Glutamatergic neuron (in vitro differentiated cells): Measurements from ENCODE around the gene SRSF4. TPM values are rescaled to one million over a fixed set of nuclear protein-coding genes. Genes with fewer than 3 reads are reported as not detected.

Experiments used
- DNase-seq: peaks from one replicate; pipeline ENCODE4 v3.0.0; 2022
- H3K27ac Mint-ChIP-seq: one replicate; pipeline ENCODE4 v1.8.0; 2020; ENCODE audit warnings: mild to moderate bottlenecking, mixed read lengths, inconsistent platforms; ENCODE audit not compliant: unreplicated experiment
- H3K27me3 Mint-ChIP-seq: one replicate; pipeline ENCODE4 v1.8.0; 2020; ENCODE audit warnings: mild to moderate bottlenecking, moderate library complexity, mixed read lengths, inconsistent platforms; ENCODE audit not compliant: unreplicated experiment
- H3K36me3 Mint-ChIP-seq: one replicate; pipeline ENCODE4 v1.8.0; 2020; ENCODE audit warnings: mild to moderate bottlenecking, mixed read lengths, inconsistent platforms; ENCODE audit not compliant: unreplicated experiment
- H3K4me1 Mint-ChIP-seq: one replicate; pipeline ENCODE4 v1.8.0; 2020; ENCODE audit warnings: mild to moderate bottlenecking, low read depth, mixed read lengths, inconsistent platforms; ENCODE audit not compliant: unreplicated experiment
- H3K4me3 Mint-ChIP-seq: one replicate; pipeline ENCODE4 v1.8.0; 2020; ENCODE audit warnings: mild to moderate bottlenecking, mixed read lengths, inconsistent platforms; ENCODE audit not compliant: unreplicated experiment
- H3K9me3 Mint-ChIP-seq: one replicate; pipeline ENCODE4 v1.8.0; 2020; ENCODE audit warnings: mild to moderate bottlenecking, moderate library complexity, mixed read lengths, inconsistent platforms; ENCODE audit not compliant: unreplicated experiment
- total RNA-seq: library from RNA; stranded (reverse); fragmentation: NEBNext Ultra II Directional; extraction: Animal tissue kit (Norgen Biotek cat#: 25700); gene quantifications from one replicate; pipeline ENCODE4 v1.2.1, GENCODE V29; 2021; ENCODE audit not compliant: unreplicated experiment
- TF ChIP-seq, protein P1 (sequence below): fragments of 200-600 bp; sonication (generic); IDR thresholded peaks from one replicate; pipeline ENCODE4 v1.5.0; 2021; ENCODE audit not compliant: partially characterized antibody, unreplicated experiment

The SRSF4 gene
- total RNA-seq, 1 donor from 2014 or later: 69.0 TPM

DNA sequence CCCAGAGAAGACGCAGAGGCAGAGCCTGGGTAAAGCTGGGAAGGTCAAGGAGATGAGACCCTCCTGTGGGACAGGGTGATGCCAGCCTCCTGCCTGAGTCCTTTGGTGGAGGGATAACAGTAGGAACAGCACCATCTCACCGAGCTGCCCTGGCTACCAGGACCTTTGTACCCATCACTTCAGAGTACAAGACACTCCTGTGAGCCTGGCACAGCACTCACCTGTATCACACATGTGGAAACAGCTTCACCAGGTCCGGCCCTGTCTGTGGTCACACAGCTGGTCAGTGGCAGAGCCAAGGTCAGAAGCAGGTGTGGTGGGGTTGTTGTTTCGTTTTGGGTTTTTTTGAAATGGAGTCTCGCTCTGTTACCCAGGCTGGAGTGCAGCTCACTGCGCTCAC is 53.0 kb downstream of the SRSF4 start:
- Mint-ChIP-seq H3K36me3 (no peaks in the 10 kb centered on the region), H3K27me3 (peaks cover 2% of the 10 kb centered on the region), H3K27ac (no peak overlapping the region), H3K9me3 (peaks cover 3% of the 10 kb centered on the region), H3K4me3 (no peak overlapping the region), H3K4me1 (peaks cover 2% of the 10 kb centered on the region)
- DNase-seq: no peak
- TF ChIP-seq, protein P1, sequence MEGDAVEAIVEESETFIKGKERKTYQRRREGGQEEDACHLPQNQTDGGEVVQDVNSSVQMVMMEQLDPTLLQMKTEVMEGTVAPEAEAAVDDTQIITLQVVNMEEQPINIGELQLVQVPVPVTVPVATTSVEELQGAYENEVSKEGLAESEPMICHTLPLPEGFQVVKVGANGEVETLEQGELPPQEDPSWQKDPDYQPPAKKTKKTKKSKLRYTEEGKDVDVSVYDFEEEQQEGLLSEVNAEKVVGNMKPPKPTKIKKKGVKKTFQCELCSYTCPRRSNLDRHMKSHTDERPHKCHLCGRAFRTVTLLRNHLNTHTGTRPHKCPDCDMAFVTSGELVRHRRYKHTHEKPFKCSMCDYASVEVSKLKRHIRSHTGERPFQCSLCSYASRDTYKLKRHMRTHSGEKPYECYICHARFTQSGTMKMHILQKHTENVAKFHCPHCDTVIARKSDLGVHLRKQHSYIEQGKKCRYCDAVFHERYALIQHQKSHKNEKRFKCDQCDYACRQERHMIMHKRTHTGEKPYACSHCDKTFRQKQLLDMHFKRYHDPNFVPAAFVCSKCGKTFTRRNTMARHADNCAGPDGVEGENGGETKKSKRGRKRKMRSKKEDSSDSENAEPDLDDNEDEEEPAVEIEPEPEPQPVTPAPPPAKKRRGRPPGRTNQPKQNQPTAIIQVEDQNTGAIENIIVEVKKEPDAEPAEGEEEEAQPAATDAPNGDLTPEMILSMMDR: no peak

DNA sequence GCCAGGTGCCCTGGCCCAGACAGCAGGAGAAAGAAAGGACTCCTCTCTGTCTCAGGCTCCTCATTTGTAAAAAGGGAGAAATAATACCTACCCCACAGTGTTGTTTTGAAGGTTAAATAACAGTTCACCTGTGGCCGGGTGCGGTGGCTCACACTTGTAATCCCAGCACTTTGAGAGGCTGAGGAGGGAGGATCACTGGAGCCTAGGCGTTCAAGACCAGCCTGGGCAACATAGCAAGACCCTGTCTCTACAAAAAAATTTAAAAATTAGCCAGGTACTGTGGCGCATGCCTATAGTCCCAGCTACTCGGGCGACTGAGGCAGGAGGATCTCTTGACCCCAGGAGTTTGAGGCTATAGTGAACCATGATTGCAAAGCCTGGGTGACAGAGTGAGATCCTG is 55.5 kb downstream of the SRSF4 start:
- TF ChIP-seq, protein P1: no peak
- Mint-ChIP-seq H3K36me3 (no peaks in the 10 kb centered on the region), H3K27ac (no peak overlapping the region), H3K4me1 (no peaks in the 10 kb centered on the region), H3K27me3 (no peaks in the 10 kb centered on the region), H3K9me3 (peaks cover 3% of the 10 kb centered on the region), H3K4me3 (no peak overlapping the region)
- no peak for DNase-seq

DNA sequence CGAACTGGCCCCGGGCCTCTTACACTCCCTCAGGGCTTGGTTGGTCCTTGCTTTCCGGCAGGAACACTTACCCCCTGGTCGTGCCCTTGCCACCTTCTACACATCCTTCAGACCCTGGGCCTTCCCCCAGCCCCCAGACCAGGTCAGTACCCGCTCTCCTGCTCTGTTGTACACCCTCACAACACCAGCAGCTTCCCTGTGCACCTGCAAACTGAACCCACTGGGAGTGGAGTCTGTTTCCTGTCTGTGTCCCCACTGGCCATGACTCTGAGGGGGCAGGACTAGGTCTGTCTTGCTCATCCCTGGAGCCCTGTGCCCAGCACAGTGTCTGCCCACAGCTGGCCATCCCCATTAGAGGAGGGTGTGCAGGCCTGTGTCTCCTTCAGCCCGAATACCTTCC is 55.9 kb downstream of the SRSF4 start:
- Mint-ChIP-seq H3K27me3 (peaks cover 1% of the 10 kb centered on the region), H3K4me1 (no peaks in the 10 kb centered on the region), H3K36me3 (no peaks in the 10 kb centered on the region), H3K27ac (peak overlapping the region; percentile 4), H3K4me3 (peak overlapping the region; percentile 35), H3K9me3 (peaks cover 3% of the 10 kb centered on the region)
- TF ChIP-seq, protein P1: no peak
- DNase-seq: no peak

DNA sequence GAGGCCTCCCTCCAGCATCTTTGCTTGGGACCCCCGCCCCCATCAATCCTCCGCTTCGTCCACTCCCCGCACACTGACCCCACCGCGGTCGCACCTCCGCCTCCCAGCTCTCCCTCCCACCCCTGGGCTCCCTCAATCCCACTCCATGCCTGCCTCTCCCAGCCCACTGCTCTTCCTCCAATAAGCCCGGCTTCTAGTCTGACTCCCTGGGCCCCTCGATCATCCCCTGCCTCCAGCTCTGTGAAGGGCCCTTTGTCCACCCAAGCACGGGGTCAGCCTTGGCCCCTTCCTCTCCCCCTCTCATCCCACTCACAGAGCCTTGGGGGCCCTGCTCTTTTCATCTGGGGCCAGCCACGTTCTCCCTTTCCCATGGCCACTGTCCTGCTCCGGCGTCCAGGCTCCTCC is 56.5 kb downstream of the SRSF4 start:
- no peak for DNase-seq
- peaks cover 3% of the 10 kb centered on the region for H3K27me3 Mint-ChIP-seq
- H3K9me3 Mint-ChIP-seq: peaks cover 2% of the 10 kb centered on the region
- TF ChIP-seq, protein P1: no peak
- H3K4me1 Mint-ChIP-seq: no peaks in the 10 kb centered on the region
- H3K27ac Mint-ChIP-seq: no peak overlapping the region
- no peaks in the 10 kb centered on the region for H3K36me3 Mint-ChIP-seq
- peak overlapping the region; percentile 14 for H3K4me3 Mint-ChIP-seq

DNA sequence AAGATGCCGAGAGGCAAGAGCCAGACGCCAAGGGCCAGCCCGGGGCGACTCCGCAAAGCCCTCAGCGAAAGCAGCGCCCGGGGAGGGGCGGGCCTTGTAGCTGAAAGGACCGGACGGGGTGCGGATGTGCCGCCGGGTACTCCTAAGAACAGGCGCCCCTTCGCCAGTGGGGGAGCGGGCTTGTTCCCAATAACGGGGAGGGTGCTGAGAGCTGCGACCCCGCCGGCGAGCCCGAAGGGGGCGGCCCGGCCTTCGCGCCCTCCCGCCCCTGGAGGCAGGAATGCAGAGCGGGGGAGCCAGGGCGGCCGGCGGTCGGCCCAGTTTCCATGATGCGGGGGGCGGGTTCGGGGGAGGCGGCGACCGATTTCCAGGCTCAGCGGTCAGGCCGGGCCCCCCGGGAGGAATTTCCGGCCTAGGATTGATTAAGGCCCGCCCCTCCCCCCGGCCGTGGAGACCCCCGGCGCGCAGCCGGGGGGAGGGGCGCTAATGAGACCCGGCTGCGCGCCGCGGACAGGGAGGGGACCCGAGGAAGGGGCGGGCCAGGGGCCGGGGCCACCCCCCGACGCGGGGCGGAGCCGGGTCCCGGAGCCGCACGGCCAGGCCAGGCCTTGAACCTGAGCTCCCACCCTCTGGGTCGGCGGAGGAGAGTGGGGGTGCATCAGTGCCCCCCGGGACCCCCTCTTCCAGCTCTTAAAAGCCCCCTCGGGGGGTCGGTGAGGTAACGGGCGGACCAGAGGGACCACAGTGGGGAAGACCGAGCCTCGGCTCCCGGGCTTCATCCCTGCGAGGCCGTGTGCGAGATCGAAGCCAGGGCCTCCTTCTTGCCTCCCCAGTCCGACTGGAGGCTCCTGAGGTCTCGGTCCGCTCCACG is 57.1 kb downstream of the SRSF4 start:
- Mint-ChIP-seq H3K36me3 (no peaks in the 10 kb centered on the region), H3K4me1 (no peaks in the 10 kb centered on the region), H3K4me3 (peak overlapping the region; percentile 68), H3K27me3 (peaks cover 3% of the 10 kb centered on the region), H3K27ac (no peak overlapping the region), H3K9me3 (peaks cover 2% of the 10 kb centered on the region)
- DNase-seq: peak; percentile 73
- TF ChIP-seq, protein P1: peak; percentile 64
